Fibroblast of upper back skin (primary cell): ENCODE measurements around the gene STAT4.
"Not testable (repeated sequence)": the region's sequence is repeated elsewhere in the genome, so short reads cannot be mapped to it uniquely, and the experiment has no call there.

Experiments
- DNase-seq: peaks from one replicate; pipeline ENCODE4 v3.0.0-alpha.2; 2013

Gene STAT4

GRCh38 chr2:191012845-191013681 is 137.7 kb downstream of the STAT4 start:
- no peak for DNase-seq

- no peak for DNase-seq
These were observed 138.4 kb downstream of the STAT4 start for GRCh38 chr2:191012346-191012745.

- DNase-seq: no peak
These were observed 139.6 kb downstream of the STAT4 start for GRCh38 chr2:191010887-191011885.

GRCh38 chr2:191009541-191010374 is 141.0 kb downstream of the STAT4 start:
- no peak for DNase-seq

- DNase-seq: no peak
These were observed 142.5 kb downstream of the STAT4 start for GRCh38 chr2:191008286-191008685.

GRCh38 chr2:191006997-191007783 is 143.6 kb downstream of the STAT4 start:
- no peak for DNase-seq

- DNase-seq: no peak
These were observed 144.5 kb downstream of the STAT4 start for GRCh38 chr2:191006297-191006696.

GRCh38 chr2:191003405-191004309 is 147.1 kb downstream of the STAT4 start:
- no peak for DNase-seq

- DNase-seq: no peak
These were observed 149.2 kb downstream of the STAT4 start for GRCh38 chr2:191001624-191002023.

- no peak for DNase-seq
These were observed 149.8 kb downstream of the STAT4 start for GRCh38 chr2:191001032-191001431.

GRCh38 chr2:190999949-191000665 is 150.7 kb downstream of the STAT4 start:
- no peak for DNase-seq

- DNase-seq: no peak
These were observed 151.7 kb downstream of the STAT4 start for GRCh38 chr2:190999058-190999457.

- no peak for DNase-seq
These were observed 153.2 kb downstream of the STAT4 start for GRCh38 chr2:190997526-190998113.

- DNase-seq: no peak
These were observed 153.8 kb downstream of the STAT4 start for GRCh38 chr2:190996947-190997346.

- peak; percentile 44 for DNase-seq
These were observed 154.4 kb downstream of the STAT4 start for GRCh38 chr2:190996338-190996946.

- DNase-seq: not testable (repeated sequence)
These were observed 155.5 kb downstream of the STAT4 start for GRCh38 chr2:190995315-190995714.

GRCh38 chr2:190994148-190994547 is 156.6 kb downstream of the STAT4 start:
- no peak for DNase-seq

- DNase-seq: no peak
These were observed 157.5 kb downstream of the STAT4 start for GRCh38 chr2:190993292-190993643.

- DNase-seq: no peak
These were observed 160.7 kb downstream of the STAT4 start for GRCh38 chr2:190990132-190990531.
